GM20000 (cell line): ENCODE data around the gene RFX4.

Experiments used
- DNase-seq: peaks from one replicate; pipeline ENCODE4 v3.0.0; 2012; ENCODE audit warnings: low spot score
- TF ChIP-seq, protein P1 (sequence below): IDR thresholded peaks from 2 replicates; pipeline ENCODE4 v1.5.1; 2012; ENCODE audit warnings: mild to moderate bottlenecking, control low read depth; ENCODE audit errors: extremely low read depth, missing control alignments

The RFX4 gene

DNA sequence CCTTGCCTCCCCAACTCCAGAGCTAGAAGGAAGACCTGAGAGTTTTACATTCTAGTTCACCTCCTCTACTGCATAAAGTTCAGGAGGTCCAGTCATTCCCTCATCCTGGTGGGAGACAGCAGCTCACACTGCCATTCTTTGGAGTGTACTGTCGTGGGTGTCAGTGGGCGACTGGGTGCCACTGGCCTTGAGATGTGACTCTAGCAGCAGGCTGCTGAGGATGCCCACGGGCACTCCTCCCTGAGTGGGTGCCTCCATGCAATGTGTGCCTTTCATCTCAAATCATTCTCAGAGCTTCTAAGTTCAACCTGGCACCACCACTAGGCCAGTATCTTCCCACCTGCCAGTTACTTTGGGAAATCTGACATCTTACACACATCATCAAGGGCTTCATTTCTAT is 12.5 kb downstream of the RFX4 start:
- TF ChIP-seq, protein P1, sequence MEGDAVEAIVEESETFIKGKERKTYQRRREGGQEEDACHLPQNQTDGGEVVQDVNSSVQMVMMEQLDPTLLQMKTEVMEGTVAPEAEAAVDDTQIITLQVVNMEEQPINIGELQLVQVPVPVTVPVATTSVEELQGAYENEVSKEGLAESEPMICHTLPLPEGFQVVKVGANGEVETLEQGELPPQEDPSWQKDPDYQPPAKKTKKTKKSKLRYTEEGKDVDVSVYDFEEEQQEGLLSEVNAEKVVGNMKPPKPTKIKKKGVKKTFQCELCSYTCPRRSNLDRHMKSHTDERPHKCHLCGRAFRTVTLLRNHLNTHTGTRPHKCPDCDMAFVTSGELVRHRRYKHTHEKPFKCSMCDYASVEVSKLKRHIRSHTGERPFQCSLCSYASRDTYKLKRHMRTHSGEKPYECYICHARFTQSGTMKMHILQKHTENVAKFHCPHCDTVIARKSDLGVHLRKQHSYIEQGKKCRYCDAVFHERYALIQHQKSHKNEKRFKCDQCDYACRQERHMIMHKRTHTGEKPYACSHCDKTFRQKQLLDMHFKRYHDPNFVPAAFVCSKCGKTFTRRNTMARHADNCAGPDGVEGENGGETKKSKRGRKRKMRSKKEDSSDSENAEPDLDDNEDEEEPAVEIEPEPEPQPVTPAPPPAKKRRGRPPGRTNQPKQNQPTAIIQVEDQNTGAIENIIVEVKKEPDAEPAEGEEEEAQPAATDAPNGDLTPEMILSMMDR: no peak

DNA sequence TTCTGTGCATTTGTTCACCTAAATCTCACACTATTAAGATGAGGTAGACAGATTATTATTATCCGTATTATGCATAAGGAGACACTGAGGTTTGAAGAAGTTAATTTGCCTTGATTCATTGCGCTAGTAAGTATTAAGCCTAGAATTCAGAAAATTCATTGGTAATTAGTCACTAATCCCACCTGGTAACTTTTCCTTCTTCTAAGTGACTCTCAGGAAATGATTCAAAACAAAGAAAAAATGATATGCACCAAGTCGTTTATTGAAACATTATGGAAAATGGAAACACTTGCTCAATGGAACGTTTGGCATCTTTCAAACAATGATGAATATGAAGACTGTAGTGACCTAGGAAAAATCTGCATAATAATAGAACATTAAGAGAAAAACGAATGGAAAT is 15.2 kb downstream of the RFX4 start:
- TF ChIP-seq, protein P1: no peak
- DNase-seq: no peak

More for the DNA sequence above, 12.5 kb downstream of the RFX4 start:
- no peak for DNase-seq

DNA sequence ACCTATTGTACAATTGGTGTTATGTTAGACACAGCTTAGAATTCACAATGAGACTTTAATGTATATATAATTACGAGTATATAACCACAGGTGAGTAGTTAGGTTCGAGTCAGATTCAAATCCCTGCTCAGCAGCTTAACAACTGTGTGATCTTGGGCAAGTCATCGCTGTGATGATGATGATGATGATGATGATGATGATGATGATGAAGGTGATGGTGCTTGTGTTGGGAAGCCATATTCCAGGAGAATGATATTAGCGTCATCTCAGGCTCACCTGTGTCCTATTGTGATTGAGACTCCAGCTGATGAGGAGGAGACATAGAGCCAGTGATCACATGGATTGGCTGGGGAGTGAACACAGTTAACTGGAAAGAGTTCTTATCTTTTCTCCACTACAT is 16.5 kb downstream of the RFX4 start:
- no peak for DNase-seq
- TF ChIP-seq, protein P1: no peak

DNA sequence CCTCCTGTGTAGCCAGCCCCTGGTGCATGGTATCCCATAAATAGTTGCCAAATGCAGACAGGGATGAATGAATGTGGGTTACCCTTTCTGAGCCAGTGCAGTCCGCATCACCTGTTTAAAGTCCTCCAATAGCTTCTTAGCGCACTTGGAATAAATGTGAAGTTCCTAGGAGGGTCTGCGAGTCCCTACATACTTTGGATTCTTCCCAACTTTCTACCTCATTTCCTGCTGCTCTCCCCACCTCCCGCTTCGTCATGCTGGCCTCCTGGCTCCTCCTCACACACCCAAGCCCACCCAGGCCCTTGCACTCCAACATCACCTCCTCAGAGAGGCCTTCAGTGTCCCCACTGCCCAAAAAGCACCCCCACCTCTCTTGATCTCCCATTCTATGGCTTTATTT is 17.7 kb downstream of the RFX4 start:
- TF ChIP-seq, protein P1: no peak
- DNase-seq: no peak

GRCh38 chr12:106601031-106601430 is 18.2 kb downstream of the RFX4 start:
- TF ChIP-seq, protein P1: no peak
- no peak for DNase-seq

GRCh38 chr12:106601496-106601895 is 18.7 kb downstream of the RFX4 start:
- TF ChIP-seq, protein P1: no peak
- DNase-seq: no peak

GRCh38 chr12:106602076-106602475 is 19.3 kb downstream of the RFX4 start:
- DNase-seq: no peak

More at GRCh38 chr12:106602076-106602475, 19.3 kb downstream of the RFX4 start:
- TF ChIP-seq, protein P1: no peak
